Measurements from ENCODE around the gene MUCL3.

- TF ChIP-seq CTCF (conservative IDR thresholded peaks at IDR 0.05 in 1 of 2, IDR thresholded peaks at IDR 0.05 in 1 of 2; ENCODE audit: low read depth in 1 of 2, low read length in 2 of 2) (no peak), EZH2 (IDR thresholded peaks at IDR 0.05; ENCODE audit: low read length, missing control alignments) (no peak)
Measured at GRCh38 chr6:30962716-30963115, 21.9 kb downstream of the MUCL3 start.
